ENCODE data around the gene GPR137C. TPM values are rescaled to one million over a fixed set of nuclear protein-coding genes. Genes with fewer than 3 reads are reported as not detected.
A peak's percentile ranks its signal among the peaks of the same experiment; 100 is the strongest.

Gene GPR137C
- total RNA-seq, 2 donors from 2014 or later = 0.14 to 0.99 TPM

- ATAC-seq (ENCODE audit: insufficient number of reproducible peaks, low FRiP score, low read depth) (no peak), DNase-seq (ENCODE audit: low spot score) (no peak)
- Histone ChIP-seq H3K4me1 (ENCODE audit: control insufficient read depth in 1 of 2, low read depth in 2 of 2) (peaks cover 7 to 42% of the 10 kb centered on the region in 2 donors), H3K36me3 (no peaks in the 10 kb centered on the region), H3K27ac (peak overlapping the region in 1 of 2 donors; percentile 86), H3K4me3 (peak overlapping the region; percentile 82), H3K27me3 (replicated peaks; ENCODE audit: insufficient read depth) (no peaks in the 10 kb centered on the region), H3K9me3 (no peaks in the 10 kb centered on the region)
- TF ChIP-seq CTCF (IDR thresholded peaks at IDR 0.05) = no peak
Observed at GRCh38 chr14:52551205-52551604, 1.4 kb upstream of the GPR137C start.

GRCh38 chr14:52551696-52552062, 957 bp upstream of the GPR137C start:
- Histone ChIP-seq H3K9me3 (no peaks in the 10 kb centered on the region), H3K36me3 (no peaks in the 10 kb centered on the region), H3K4me1 (ENCODE audit: control insufficient read depth in 1 of 2, low read depth in 2 of 2) (peaks cover 7 to 37% of the 10 kb centered on the region in 2 donors), H3K27ac (peak overlapping the region; percentile 86 to 87), H3K27me3 (replicated peaks; ENCODE audit: insufficient read depth) (no peaks in the 10 kb centered on the region), H3K4me3 (peak overlapping the region; percentile 82)
- TF ChIP-seq CTCF (IDR thresholded peaks at IDR 0.05) = no peak
- ATAC-seq (ENCODE audit: insufficient number of reproducible peaks, low FRiP score, low read depth) = no peak
- no peak for DNase-seq (ENCODE audit: low spot score)

GRCh38 chr14:52553002-52553670, 500 bp downstream of the GPR137C start:
- TF ChIP-seq CTCF (IDR thresholded peaks at IDR 0.05) = no peak
- peak; percentile 1 for ATAC-seq (ENCODE audit: insufficient number of reproducible peaks, low FRiP score, low read depth)
- peaks cover 4 to 23% of the 10 kb centered on the region in 2 donors for H3K4me1 ChIP-seq (ENCODE audit: control insufficient read depth in 1 of 2, low read depth in 2 of 2)
- peak overlapping the region; percentile 50 to 70 for H3K27ac ChIP-seq
- peak overlapping the region; percentile 82 for H3K4me3 ChIP-seq
- no peak for DNase-seq (ENCODE audit: low spot score)
- H3K36me3 ChIP-seq = no peaks in the 10 kb centered on the region
- H3K27me3 ChIP-seq (replicated peaks; ENCODE audit: insufficient read depth) = no peaks in the 10 kb centered on the region
- no peaks in the 10 kb centered on the region for H3K9me3 ChIP-seq

- Histone ChIP-seq H3K9me3 (no peaks in the 10 kb centered on the region), H3K4me3 (peak overlapping the region; percentile 82), H3K4me1 (ENCODE audit: control insufficient read depth in 1 of 2, low read depth in 2 of 2) (peaks cover 4 to 23% of the 10 kb centered on the region in 2 donors), H3K36me3 (no peaks in the 10 kb centered on the region), H3K27ac (peak overlapping the region in 1 of 2 donors; percentile 70), H3K27me3 (replicated peaks; ENCODE audit: insufficient read depth) (no peaks in the 10 kb centered on the region)
- ATAC-seq (ENCODE audit: insufficient number of reproducible peaks, low FRiP score, low read depth) (no peak), DNase-seq (ENCODE audit: low spot score) (peak; percentile 27)
- no peak for TF ChIP-seq CTCF (IDR thresholded peaks at IDR 0.05)
Observed at GRCh38 chr14:52553671-52554575, 1.3 kb downstream of the GPR137C start.

DNA sequence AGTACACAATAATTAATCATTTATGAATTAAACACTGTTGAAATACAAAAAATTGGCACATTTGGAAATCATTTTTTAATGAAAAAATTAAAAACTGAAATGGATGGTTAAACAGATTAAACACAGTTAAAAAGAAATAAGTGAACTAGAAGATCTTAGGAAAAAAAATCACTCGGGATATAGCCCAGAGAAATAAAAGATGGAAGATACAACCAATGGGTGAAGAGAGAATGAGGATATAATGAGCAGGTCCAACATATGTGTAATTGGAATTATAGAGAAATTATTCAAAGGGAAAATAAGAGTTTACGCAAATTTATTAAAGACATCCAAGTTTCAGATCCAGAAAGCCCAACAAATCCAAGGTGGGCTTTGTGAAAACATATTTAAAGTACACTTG, 6.1 kb downstream of the GPR137C start:
- ATAC-seq (ENCODE audit: insufficient number of reproducible peaks, low FRiP score, low read depth) (no peak), DNase-seq (ENCODE audit: low spot score) (no peak)
- Histone ChIP-seq H3K9me3 (no peaks in the 10 kb centered on the region), H3K4me1 (ENCODE audit: control insufficient read depth in 1 of 2, low read depth in 2 of 2) (peaks cover 4 to 7% of the 10 kb centered on the region in 2 donors), H3K36me3 (no peaks in the 10 kb centered on the region), H3K4me3 (no peak overlapping the region), H3K27me3 (replicated peaks; ENCODE audit: insufficient read depth) (no peaks in the 10 kb centered on the region), H3K27ac (no peak overlapping the region)
- TF ChIP-seq CTCF (IDR thresholded peaks at IDR 0.05) = no peak

Data from thoracic aorta (tissue), 2 donors.